Measurements from ENCODE around the gene SLC7A4.
A peak's percentile ranks its signal among the peaks of the same experiment; 100 is the strongest.
"Not testable (repeated sequence)": the region's sequence is repeated elsewhere in the genome, so short reads cannot be mapped to it uniquely, and the experiment has no call there.

The SLC7A4 gene

GRCh38 chr22:21064917-21065864 lies 32.8 kb upstream of the SLC7A4 start:
- no peak for DNase-seq (ENCODE audit: low read depth)

GRCh38 chr22:21064425-21064824 lies 32.1 kb upstream of the SLC7A4 start:
- not testable (repeated sequence) for DNase-seq (ENCODE audit: low read depth)

GRCh38 chr22:21061660-21062321 lies 29.4 kb upstream of the SLC7A4 start:
- DNase-seq (ENCODE audit: low read depth) = not testable (repeated sequence)

GRCh38 chr22:21060363-21060762 lies 28.0 kb upstream of the SLC7A4 start:
- not testable (repeated sequence) for DNase-seq (ENCODE audit: low read depth)

DNA sequence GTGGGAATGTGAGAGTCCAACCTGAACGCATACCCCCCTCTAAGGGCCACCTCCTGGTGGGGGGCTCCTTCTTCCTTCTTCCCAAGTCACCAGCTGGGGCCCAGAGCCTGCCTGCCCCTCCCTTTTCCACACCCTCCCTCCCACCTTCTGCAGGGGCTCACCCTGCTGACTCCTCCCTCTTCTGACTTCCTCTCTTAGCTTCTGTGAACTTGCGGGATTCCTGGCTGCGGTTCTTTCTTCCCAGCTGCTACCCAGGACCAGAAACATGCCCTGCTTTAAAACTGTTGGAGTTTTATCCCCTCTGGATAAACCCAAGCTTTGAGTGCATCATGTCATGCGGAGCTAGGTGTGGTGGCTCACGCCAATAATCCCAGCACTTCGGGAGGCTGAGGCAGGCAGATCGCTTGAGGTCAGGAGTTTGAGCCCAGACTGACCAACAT lies 23.5 kb upstream of the SLC7A4 start:
- no peak for DNase-seq (ENCODE audit: low read depth)

DNA sequence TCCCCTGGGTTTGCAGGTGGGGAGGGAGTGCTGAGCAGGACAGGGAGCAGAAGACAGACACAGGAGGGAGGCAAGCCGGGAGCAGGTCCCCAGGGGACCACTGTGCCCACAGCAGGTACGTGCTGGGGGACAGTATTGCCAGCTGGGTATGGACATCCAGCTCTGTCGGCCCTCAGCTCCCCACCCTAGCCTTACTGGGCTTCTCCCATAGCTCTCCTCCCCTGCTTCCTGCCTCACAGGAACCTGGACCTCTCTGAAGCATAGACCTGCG lies 23.1 kb upstream of the SLC7A4 start:
- DNase-seq (ENCODE audit: low read depth) = no peak

DNA sequence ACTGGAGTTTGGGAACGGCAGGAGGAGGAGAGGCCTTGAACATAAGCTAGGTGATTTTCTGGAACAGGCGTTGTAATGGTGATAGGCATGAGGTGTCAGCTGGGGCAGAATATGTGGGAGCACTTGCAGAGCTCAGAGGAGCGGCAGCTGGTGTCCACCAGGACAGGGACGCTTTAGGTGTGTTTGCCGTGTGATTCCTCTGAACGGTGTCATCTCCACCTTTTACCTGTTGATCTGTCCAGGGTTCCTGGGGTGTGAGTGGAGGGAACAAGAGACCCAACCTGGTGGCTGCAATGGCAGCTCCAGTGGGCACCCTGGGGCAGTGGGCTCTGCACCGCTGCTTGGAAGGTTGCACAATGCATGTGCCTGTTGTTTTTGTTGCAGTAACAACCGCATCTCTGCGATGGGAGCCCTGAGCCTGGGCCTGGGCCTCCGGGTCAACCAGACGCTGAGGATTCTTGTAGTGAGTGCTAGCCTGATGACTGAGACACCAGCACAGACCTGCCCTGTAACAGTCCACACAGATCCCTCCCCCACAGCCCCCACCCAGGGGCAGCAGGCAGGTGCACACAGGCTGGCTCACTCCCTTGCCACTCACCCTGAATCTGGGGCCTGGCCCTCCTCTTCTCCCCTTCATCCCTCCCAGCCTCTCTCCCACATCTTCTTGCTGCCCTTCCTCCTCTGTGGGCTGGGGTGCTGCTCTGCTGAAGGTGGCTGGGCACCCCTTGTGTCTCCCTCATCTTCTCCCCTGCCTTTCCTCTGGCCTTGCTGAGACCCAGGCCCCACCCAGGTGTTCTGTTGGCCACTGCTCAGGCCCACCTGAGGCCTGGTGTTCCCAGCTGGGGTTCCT lies 22.6 kb upstream of the SLC7A4 start:
- DNase-seq (ENCODE audit: low read depth) = no peak

- DNase-seq (ENCODE audit: low read depth) = no peak
Observed at GRCh38 chr22:21054046-21054713, 21.8 kb upstream of the SLC7A4 start.

GRCh38 chr22:21052715-21053459 lies 20.5 kb upstream of the SLC7A4 start:
- no peak for DNase-seq (ENCODE audit: low read depth)

- DNase-seq (ENCODE audit: low read depth) = no peak
Observed at GRCh38 chr22:21051831-21052400, 19.6 kb upstream of the SLC7A4 start.

DNA sequence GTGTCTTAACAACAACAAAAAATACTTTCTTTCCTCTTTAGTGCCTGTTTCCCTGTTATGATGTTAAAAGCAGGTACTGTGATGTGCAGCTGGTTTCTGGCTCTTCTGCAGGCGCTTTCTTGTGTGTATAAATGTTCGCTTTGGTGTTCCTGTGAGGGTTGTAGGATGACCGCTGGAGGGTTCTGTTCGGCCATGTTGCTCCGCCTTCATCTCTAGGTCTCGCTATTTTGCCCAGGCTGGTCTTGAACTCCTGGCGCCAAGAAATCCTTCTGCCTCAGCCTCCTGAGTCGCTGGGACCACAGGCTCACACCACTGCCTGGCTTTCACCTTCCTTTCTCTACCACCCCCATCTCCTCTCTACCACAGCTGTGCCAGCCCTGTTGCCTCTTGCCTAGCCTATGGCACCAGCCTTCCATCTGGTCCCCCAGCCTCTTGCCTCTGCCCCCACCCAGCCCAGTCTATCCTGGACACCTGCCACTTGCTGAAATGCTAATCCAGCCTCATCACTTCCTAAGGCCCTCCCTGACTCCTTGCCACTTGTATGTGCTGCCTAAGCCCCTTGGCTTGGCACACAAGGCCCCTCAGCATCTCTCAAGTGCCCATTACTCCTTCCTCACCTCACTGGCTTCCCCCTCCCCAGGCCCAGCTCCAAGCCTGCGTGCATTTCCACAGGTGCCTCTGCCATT lies 18.9 kb upstream of the SLC7A4 start:
- no peak for DNase-seq (ENCODE audit: low read depth)

- not testable (repeated sequence) for DNase-seq (ENCODE audit: low read depth)
Observed at GRCh38 chr22:21048965-21049364, 16.6 kb upstream of the SLC7A4 start.

- not testable (repeated sequence) for DNase-seq (ENCODE audit: low read depth)
Observed at GRCh38 chr22:21048448-21048847, 16.1 kb upstream of the SLC7A4 start.

DNA sequence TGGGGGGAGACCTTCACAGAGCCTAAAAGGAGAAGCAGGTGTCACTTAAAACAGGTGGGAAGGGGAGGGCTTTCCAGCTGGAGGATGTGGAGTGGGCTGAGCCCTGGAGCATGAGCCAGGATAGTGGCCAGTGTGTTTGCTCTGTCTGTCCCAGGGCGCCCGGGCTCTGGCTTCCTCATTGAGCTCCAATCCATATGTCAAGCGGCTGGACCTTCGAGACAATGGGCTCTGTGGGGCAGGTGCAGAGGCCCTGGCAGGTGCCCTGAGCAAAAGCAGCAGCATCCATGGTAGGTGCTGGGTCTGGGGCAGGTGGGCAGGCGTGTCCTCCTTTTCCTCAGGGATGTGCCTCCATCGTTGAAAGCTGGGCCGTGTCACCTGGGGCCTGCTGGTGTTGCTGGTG lies 15.4 kb upstream of the SLC7A4 start:
- no peak for DNase-seq (ENCODE audit: low read depth)

DNA sequence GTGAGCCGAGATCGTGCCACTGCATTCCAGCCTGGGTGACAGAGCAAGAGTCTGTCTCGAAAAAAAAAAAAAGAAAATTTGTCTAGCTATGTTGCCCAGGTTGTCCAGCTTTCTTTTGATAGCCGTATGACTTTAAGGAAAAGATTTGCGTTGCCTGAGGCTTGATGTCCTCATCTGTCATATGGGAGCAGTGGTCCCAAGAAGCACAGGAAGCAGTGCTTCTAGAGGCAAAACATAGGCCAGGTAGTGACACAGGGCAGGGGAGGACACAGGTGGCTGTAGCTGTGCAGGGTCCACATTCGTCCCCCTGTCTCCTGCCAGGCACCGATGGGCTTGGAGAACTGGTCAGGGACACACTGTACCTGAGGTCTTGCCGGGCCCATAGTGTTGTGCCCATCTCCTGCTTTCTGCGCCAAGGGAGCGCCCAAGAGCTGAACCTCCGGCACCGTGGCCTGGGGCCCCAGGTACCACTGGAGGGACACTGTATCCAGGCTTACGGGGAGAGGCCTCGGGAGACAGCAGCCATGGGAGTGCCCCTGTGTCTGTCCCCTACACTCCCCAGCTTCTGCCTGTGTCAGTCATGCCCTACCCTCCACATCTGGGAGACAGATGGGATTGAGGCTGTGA lies 14.8 kb upstream of the SLC7A4 start:
- DNase-seq (ENCODE audit: low read depth) = no peak

GRCh38 chr22:21045585-21046294 lies 13.4 kb upstream of the SLC7A4 start, which contains the start of gene LRRC74B:
LRRC74B (plus strand) TSS chr22:21045946; CDS start chr22:21045987, 41 bp downstream.
- DNase-seq (ENCODE audit: low read depth) = peak; percentile 51

DNA sequence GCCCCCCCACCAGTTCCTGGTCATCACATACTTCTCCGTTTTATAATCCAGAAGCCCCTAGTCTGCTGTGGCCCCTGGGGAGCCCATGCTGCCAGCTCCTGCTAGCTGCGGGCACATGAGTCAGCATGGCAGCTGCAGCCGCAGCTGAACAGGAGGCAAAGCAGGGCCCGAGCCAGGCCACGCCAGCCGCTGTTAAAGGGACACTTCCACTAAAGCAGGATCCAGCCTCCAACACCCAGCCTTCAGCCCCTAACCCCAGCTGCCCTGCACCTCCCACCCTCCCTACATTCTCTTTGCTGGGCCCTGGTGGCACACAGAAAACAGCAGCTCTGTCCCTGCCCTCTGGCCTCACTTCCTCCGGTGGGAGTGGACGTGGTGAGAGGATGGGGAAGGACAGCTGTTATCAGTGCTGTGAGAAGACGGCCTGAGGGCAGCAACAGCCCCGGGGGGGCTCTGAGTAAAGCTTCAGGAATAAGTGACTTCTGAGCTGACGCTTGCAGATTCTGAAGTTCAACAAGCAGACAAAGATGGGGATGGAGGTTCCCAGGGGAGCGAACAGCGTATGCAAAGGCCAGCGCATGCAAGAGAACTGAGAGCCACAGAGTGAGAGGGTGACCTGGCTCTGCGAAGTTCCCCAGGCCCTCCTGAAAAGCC lies 12.7 kb upstream of the SLC7A4 start:
- DNase-seq (ENCODE audit: low read depth) = peak; percentile 41

DNA sequence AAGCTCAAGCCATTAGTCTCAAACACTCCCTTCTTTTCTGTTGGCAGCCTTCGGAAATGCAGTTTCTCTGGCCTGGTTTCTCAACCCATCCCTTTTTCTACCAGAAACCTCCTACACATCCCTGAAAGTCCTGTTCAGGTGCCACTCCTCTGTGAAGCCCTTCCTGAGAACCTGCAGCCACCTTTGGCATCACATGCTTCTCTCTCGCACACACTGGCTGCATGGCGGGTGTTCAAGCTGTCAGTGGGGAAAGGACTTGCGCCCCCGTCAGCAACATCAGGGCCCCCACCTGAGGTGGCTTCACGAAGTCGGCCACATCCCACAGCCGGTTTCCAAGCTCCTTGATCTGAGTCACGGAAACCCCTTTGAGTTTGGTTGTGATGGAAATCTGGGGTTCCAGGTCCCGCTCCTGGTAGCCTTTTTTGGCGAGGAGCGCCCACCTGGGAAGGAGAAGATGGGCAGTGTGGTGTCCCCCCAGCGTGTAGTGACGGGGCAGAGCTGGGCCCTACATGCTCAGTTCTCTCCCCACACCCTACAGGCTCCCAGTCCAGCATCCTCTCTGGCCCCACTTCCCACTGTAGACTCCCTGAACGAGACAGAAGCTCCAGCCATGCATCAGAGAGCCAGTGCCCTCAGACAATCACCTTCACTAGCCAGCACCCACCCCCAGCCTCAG lies 11.6 kb upstream of the SLC7A4 start:
- DNase-seq (ENCODE audit: low read depth) = no peak

All from HS-27A (cell line).